ENCODE data around the gene BAIAP3.
"Not testable (repeated sequence)": the region's sequence is repeated elsewhere in the genome, so short reads cannot be mapped to it uniquely, and the experiment has no call there.

Gene BAIAP3

DNA sequence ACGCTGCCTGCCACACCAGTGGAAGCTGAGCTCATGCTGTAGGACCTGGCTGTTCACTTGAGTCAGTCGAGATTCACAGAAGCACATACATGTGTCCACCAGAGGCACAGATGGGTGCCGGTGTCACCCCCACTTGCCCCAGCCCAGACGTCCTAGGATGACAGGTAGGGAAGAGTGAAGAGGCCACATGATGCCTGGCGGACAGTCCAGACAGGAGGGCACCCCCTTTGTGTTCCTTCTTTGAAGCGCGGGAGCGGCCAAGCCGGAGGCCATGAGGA is 15.2 kb upstream of the BAIAP3 start:
- no peak for DNase-seq (ENCODE audit: low spot score)

DNA sequence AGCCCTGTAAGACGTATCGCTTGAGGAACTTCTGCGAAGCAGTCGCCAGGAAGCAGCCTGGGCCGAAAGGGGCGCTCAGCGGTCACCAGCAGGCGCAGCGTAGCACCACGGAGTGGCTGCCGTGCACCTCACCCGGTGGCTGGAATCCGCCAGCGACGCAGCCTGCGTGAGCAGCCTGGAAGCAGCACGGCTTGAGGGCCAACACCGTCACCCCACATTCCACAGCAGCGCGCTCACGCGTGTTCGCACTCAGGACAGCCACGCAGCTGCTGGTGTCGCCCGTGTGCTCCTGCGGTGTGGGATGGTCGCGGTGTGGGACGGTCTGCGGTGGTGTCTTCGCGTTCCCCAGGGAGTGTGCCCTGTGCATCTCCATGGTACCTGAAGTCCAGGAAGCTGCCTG is 14.4 kb upstream of the BAIAP3 start:
- no peak for DNase-seq (ENCODE audit: low spot score)

DNA sequence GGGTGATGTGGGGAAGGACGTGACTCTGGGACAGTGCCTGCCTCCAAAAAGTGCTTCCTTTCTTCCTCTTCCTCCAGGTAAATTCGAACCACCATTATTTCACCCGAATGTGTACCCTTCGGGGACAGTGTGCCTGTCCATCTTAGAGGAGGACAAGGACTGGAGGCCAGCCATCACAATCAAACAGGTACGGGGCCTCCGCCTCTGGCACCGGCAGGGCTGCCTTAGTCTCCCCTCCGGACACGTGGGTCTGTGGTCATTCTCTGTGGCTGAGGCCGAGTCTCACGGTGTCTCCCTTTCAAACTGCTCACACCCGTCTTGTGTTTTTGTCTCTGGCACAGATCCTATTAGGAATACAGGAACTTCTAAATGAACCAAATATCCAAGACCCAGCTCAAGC is 13.3 kb upstream of the BAIAP3 start:
- no peak for DNase-seq (ENCODE audit: low spot score)

GRCh38 chr16:1320658-1321240 is 12.7 kb upstream of the BAIAP3 start:
- DNase-seq (ENCODE audit: low spot score), result no peak

GRCh38 chr16:1322407-1322806 is 11.0 kb upstream of the BAIAP3 start:
- no peak for DNase-seq (ENCODE audit: low spot score)

GRCh38 chr16:1323296-1324239 is 9.9 kb upstream of the BAIAP3 start:
- peak; percentile 70 for DNase-seq (ENCODE audit: low spot score)

GRCh38 chr16:1324286-1324826 is 9.1 kb upstream of the BAIAP3 start:
- DNase-seq (ENCODE audit: low spot score), result no peak

DNA sequence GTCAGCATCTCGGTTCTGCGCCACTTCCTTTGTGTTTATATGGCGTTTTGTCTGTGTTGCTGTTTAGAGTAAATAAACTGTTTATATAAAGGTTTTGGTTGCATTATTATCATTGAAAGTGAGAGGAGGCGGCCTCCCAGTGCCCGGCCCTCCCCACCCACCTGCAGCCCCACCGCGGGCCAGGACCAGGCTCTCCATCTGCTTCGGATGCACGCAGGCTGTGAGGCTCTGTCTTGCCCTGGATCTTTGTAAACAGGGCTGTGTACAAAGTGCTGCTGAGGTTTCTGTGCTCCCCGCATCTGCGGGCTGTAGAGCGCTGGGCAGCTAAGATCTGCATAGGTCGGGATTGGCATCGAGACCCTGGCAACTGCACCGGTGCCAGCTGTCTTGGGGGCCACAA is 8.2 kb upstream of the BAIAP3 start:
- no peak for DNase-seq (ENCODE audit: low spot score)

GRCh38 chr16:1325673-1326371 is 7.6 kb upstream of the BAIAP3 start:
- DNase-seq (ENCODE audit: low spot score), result no peak

- DNase-seq (ENCODE audit: low spot score), result no peak
Measured at GRCh38 chr16:1326391-1326790, 7.1 kb upstream of the BAIAP3 start.

DNA sequence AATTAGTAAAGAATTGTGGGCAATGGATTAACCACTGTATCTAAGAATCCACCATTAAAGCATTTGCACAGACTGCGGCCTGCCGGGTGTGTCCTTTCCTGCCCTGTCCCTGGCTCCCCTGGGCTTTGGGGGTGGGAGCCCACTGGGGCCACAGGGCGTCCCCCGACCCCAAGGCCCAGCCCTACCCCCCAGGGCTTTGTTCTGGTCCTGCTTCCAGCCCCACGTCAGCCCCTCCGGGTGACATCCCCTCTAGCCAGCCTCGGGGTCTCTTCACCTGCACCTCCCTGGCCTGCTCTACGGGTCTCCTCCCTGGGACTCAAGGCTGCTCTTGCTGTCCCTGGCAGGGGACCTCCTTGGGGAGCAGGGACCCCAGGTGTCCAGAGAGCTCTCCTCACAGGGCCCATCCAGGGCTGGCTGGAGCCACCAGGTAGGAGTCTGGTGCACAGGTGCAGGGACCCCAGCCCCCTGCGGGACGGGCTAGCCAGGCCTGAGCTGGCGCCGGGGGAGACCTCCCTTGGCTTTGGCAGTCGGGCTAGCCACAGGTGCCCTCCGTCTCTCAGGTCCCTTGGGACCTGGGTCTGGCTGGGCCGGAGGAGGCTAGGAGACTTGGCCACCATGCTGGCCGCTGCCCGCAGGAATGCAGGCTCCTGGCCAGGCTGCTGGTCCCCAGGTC is 6.4 kb upstream of the BAIAP3 start:
- no peak for DNase-seq (ENCODE audit: low spot score)

DNA sequence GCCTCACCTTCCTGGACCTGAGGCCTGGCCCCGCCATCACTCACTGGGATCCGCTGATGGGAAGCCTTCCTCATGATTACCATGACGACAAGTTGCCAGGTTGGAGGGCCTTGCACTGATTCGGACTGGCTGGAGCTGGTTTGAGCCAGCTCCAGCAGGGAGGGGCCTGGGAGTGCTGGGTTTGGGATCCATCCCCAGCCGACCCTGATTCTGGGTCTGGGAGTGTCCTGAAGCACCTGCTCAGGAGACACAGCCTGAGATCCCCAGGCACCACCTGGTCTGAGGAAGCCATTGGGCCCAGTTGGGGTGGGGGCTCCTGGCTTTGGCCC is 5.9 kb upstream of the BAIAP3 start:
- DNase-seq (ENCODE audit: low spot score), result no peak

DNA sequence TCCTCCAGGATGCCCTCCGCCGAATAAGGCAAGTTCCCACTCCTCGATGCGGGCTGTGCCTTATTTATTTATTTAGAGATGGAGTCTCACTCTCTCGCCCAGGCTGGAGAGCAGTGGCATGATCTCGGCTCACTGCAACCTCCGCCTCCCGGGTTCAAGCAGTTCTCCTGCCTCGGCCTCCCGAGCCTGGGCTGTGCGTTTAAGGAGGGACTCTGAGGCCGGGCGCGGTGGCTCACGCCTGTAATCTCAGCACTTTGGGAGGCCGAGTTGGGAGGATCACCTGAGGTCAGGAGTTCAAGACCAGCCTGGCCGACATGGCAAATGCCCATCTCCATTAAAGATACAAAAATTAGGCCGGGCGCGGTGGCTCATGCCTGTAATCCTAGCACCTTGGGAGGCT is 5.3 kb upstream of the BAIAP3 start:
- DNase-seq (ENCODE audit: low spot score), result not testable (repeated sequence)

- DNase-seq (ENCODE audit: low spot score), result not testable (repeated sequence)
Measured at GRCh38 chr16:1328961-1329360, 4.5 kb upstream of the BAIAP3 start.

GRCh38 chr16:1330260-1330914 is 3.1 kb upstream of the BAIAP3 start:
- no peak for DNase-seq (ENCODE audit: low spot score)

GRCh38 chr16:1330931-1331711 is 2.3 kb upstream of the BAIAP3 start:
- DNase-seq (ENCODE audit: low spot score), result no peak

DNA sequence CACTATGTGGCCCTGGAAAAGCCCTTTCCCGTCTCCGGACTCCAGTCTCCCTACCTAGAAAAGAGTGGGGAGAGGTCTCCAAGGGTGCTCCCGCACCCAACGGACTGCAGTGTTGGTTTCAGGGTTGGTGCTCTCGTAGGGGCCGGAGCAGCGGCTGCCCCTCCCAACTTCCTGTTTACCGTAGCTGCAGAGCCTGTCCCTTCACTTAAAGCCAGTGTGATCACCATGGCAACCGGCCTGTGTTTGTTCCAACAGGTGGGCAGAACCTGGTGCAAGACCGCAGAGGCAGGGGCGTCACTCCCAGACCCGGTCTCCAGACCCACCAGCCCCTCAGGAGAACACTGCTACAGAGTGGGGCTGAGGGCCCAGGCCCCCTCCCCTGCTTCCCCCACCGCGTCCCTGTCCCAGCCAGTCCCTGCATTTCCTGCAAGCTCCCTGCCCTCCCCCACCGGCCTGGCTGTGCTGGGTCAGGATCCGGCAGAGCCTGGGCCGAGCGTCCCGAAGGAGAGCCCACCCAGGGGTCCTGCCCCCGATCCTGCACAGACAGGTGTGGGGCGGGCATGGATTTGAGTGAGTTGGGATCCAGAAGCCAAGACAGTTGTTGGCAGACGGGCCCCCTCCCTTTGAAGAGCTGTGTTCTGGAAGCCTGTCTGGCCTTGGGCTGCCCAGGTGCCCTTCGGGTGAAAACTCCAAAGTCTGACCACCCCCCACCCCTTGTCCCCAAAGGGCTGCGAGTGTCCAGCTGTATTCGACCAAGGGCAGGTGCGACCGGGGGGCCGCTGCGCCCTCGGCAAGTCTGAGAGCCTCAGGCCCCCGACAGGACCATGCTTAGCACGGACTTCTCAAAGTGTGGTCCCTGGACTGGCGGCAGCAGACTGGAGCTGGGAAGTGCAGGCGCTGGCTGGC is 1.5 kb upstream of the BAIAP3 start:
- DNase-seq (ENCODE audit: low spot score), result no peak

- no peak for DNase-seq (ENCODE audit: low spot score)
Measured at GRCh38 chr16:1332618-1333148, 762 bp upstream of the BAIAP3 start.

DNA sequence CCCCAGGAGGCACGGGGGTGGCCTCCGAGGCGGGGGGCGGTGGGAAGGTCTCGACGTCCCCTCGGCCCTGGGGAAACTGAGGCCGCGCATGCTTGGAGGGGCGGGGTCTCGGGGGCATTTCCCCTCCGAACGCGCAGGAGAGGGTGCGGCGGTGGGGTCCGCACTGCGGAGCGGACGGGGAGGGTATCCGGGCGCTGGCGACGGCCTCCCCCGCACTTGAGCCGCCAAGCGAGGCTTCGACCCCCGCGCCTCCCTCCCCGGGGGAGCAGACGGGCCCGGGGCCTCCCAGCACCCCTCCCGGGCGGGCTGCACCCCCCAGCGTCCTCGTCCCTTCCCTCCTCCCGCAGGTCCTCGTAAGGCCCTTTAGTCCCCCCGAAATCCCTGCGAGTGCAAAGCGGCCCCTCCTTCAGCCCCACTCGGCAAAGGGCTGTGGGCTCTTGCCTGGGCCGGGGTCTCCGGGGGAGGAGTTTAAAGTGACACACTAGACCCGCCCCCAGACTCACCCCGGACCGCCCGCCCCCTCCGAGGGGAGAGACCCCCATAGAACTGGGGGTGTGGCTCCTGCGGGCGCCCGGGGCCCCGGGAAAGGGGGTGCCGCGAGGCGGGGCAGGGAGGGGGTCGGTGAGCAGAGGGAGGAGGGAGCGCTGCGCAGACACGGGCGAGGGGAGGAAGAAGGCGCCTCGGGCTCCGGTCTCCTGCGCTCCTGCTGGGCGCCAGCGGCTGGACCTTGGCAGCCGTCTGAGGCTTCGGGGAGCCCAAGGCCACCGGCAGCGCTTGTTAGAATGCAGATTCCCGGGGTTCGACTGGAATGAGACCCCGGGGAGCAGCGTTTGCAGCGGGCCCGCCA is 632 bp downstream of the BAIAP3 start:
- DNase-seq (ENCODE audit: low spot score), result no peak

Measured in globus pallidus (tissue), 1 donor.